Measurements from ENCODE around the gene EFCAB14.
"Not testable (repeated sequence)": the region's sequence is repeated elsewhere in the genome, so short reads cannot be mapped to it uniquely, and the experiment has no call there.

Gene EFCAB14

DNA sequence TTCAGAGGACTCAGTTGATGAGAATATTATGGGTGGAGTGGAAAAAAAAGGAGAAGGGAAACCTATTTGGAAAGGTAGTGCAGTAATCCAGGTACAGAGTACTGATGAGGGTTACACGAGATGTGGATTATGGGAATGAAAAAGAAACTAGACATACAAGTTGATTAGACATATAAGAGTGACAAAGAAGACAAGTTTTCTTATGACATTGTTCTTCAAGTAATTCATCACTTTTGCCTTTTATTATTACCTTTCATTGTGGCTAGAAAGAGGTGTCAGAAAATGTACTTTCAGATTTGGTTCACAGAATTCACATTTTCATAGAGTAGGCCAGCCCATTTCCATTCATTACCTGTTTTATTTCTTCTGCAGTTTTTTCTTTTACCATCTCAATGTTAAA lies 61.1 kb downstream of the EFCAB14 start:
- no peak for TF ChIP-seq LEF1 (IDR thresholded peaks at IDR 0.05; ENCODE audit: borderline replicate concordance)
- no peak for TF ChIP-seq TARDBP (IDR thresholded peaks at IDR 0.05)
- no peak for TF ChIP-seq FOXK2 (IDR thresholded peaks at IDR 0.05)
- no peak for TF ChIP-seq NFRKB (IDR thresholded peaks at IDR 0.05)
- no peak for TF ChIP-seq SUZ12 (IDR thresholded peaks at IDR 0.05)
- no peak for TF ChIP-seq ELF4 (IDR thresholded peaks at IDR 0.05)
- TF ChIP-seq ZNF384 (IDR thresholded peaks at IDR 0.05), result no peak
- no peak for TF ChIP-seq CTBP1 (IDR thresholded peaks at IDR 0.05; ENCODE audit: borderline replicate concordance)
- no peak for TF ChIP-seq BHLHE40 (IDR thresholded peaks at IDR 0.05; ENCODE audit: borderline replicate concordance)
- TF ChIP-seq FOXM1 (IDR thresholded peaks at IDR 0.05; ENCODE audit: borderline replicate concordance), result no peak
- no peak for TF ChIP-seq L3MBTL2 (conservative IDR thresholded peaks at IDR 0.05)
- no peak for TF ChIP-seq HDGF (IDR thresholded peaks at IDR 0.05; ENCODE audit: borderline replicate concordance)
- TF ChIP-seq SP1 (IDR thresholded peaks at IDR 0.05), result no peak
- TF ChIP-seq, protein P1, sequence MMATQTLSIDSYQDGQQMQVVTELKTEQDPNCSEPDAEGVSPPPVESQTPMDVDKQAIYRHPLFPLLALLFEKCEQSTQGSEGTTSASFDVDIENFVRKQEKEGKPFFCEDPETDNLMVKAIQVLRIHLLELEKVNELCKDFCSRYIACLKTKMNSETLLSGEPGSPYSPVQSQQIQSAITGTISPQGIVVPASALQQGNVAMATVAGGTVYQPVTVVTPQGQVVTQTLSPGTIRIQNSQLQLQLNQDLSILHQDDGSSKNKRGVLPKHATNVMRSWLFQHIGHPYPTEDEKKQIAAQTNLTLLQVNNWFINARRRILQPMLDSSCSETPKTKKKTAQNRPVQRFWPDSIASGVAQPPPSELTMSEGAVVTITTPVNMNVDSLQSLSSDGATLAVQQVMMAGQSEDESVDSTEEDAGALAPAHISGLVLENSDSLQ (IDR thresholded peaks at IDR 0.05), result no peak
- TF ChIP-seq FOXA1 (IDR thresholded peaks at IDR 0.05), result no peak
- TF ChIP-seq ARNT (IDR thresholded peaks at IDR 0.05), result no peak
- DNase-seq (ENCODE audit: extremely low spot score), result no peak
- ChIA-PET POLR2A (interaction anchor here (1.2 kb wide), 1 partner anchor 10 kb away, joined by 3 read pairs; the partner anchor contains the start of gene ATPAF1), CTCF (interaction anchor here (1.6 kb wide), 1 partner anchor 67 kb away, joined by 4 read pairs; no protein-coding TSS in a partner anchor)

DNA sequence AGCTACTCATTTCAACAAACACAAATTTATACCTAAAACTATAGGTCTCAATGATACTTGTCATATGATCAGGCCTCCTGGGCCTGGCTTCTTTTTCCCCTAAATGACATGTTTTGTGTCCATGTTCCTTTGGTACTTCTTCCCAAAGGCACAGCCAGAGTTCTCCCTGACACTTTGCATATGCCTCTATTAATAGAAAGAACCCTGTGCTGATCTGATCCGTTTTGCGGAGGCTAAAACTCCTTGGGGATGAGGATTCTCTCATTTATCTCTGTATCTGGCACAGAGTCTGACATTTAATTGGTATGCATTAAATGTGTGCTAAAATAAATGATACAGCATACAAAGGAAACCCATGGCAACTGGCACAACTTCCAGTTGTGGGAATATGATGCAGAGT lies 62.3 kb downstream of the EFCAB14 start:
- ChIA-PET POLR2A (interaction anchor here (0.6 kb wide), 1 partner anchor 63 kb away, joined by 3 read pairs; the partner anchor contains the start of gene EFCAB14), CTCF (no interaction called here)

DNA sequence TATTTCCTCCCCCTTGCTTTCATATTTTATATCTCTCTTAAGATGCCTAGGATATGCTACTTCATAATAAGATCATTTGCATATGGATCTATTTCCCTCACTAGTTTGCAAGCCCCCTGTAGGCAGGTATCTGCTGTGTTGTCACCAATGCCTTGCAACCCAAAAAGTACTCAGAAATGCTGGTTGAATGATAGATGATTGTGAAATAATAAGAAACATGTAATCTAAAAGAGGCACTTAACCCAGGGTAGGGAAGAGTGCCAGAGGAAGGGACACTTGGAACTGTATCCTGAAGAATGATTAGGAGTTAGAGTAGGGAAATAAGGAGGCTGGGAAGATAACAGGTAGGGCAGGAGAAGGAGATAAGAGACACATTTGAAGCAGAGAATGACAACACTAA lies 63.1 kb downstream of the EFCAB14 start:
- no peak for DNase-seq (ENCODE audit: extremely low spot score)
- ChIA-PET CTCF (no interaction called here), POLR2A (no interaction called here)
- no peak for TF ChIP-seq ARNT (IDR thresholded peaks at IDR 0.05)
- no peak for TF ChIP-seq BHLHE40 (IDR thresholded peaks at IDR 0.05; ENCODE audit: borderline replicate concordance)
- no peak for TF ChIP-seq FOXA1 (IDR thresholded peaks at IDR 0.05)
- no peak for TF ChIP-seq L3MBTL2 (conservative IDR thresholded peaks at IDR 0.05)
- TF ChIP-seq CTBP1 (IDR thresholded peaks at IDR 0.05; ENCODE audit: borderline replicate concordance), result no peak
- no peak for TF ChIP-seq NFRKB (IDR thresholded peaks at IDR 0.05)
- no peak for TF ChIP-seq ELF4 (IDR thresholded peaks at IDR 0.05)
- TF ChIP-seq, protein P1 (IDR thresholded peaks at IDR 0.05), result no peak
- TF ChIP-seq SUZ12 (IDR thresholded peaks at IDR 0.05), result no peak
- TF ChIP-seq FOXM1 (IDR thresholded peaks at IDR 0.05; ENCODE audit: borderline replicate concordance), result no peak
- TF ChIP-seq LEF1 (IDR thresholded peaks at IDR 0.05; ENCODE audit: borderline replicate concordance), result no peak
- TF ChIP-seq TARDBP (IDR thresholded peaks at IDR 0.05), result no peak
- TF ChIP-seq HDGF (IDR thresholded peaks at IDR 0.05; ENCODE audit: borderline replicate concordance), result no peak
- TF ChIP-seq FOXK2 (IDR thresholded peaks at IDR 0.05), result no peak
- TF ChIP-seq ZNF384 (IDR thresholded peaks at IDR 0.05), result no peak
- no peak for TF ChIP-seq SP1 (IDR thresholded peaks at IDR 0.05)

More for the DNA sequence above, 62.3 kb downstream of the EFCAB14 start:
- TF ChIP-seq ARNT (IDR thresholded peaks at IDR 0.05) (no peak), NFRKB (IDR thresholded peaks at IDR 0.05) (no peak), L3MBTL2 (conservative IDR thresholded peaks at IDR 0.05) (no peak), TARDBP (IDR thresholded peaks at IDR 0.05) (no peak), BHLHE40 (IDR thresholded peaks at IDR 0.05; ENCODE audit: borderline replicate concordance) (no peak), ELF4 (IDR thresholded peaks at IDR 0.05) (no peak), FOXK2 (IDR thresholded peaks at IDR 0.05) (no peak), LEF1 (IDR thresholded peaks at IDR 0.05; ENCODE audit: borderline replicate concordance) (no peak), HDGF (IDR thresholded peaks at IDR 0.05; ENCODE audit: borderline replicate concordance) (no peak), FOXM1 (IDR thresholded peaks at IDR 0.05; ENCODE audit: borderline replicate concordance) (no peak), ZNF384 (IDR thresholded peaks at IDR 0.05) (no peak), SP1 (IDR thresholded peaks at IDR 0.05) (no peak), FOXA1 (IDR thresholded peaks at IDR 0.05) (no peak), SUZ12 (IDR thresholded peaks at IDR 0.05) (no peak), CTBP1 (IDR thresholded peaks at IDR 0.05; ENCODE audit: borderline replicate concordance) (no peak)
- TF ChIP-seq, protein P1 (IDR thresholded peaks at IDR 0.05), result no peak
- DNase-seq (ENCODE audit: extremely low spot score), result no peak

DNA sequence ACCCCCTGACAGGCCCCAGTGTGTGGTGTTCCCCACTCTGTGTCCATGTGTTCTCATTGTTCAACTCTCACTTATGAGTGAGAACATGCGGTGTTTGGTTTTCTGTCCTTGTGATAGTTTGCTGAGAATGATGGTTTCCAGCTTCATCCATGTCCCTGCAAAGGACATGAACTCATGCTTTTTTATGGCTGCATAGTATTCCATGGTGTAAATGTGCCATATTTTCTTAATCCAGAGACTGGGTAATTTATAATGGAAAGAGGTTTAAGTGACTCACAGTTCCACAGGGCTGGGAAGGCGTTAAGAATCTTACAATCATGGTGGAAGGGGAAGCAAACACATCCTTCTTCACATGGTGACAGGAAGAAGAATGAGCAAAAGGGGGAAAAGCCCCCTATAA lies 64.2 kb downstream of the EFCAB14 start:
- DNase-seq (ENCODE audit: extremely low spot score), result not testable (repeated sequence)
- CTCF ChIA-PET, result interaction anchor here (0.6 kb wide), 1 partner anchor 109 kb away, joined by 4 read pairs; no protein-coding TSS in a partner anchor

DNA sequence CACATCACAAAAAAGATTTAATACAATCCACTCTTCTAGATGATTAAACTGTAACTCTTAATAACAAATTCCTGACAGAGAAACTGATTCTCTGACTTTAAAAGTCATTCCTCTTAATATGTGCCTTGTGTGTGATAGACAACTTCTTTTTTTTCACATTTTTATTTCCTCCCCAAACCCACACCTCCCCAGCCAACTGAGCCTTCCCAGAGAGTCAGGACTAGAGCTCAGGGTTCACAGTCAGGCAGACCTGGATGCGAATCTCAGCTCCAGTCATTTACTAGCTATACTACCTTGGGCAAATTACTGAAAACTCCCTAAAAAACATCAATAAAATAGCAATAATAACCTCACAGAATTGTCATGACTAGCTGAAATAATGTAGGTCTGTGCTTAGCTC lies 64.9 kb downstream of the EFCAB14 start:
- POLR2A ChIA-PET, result interaction anchor here (1.1 to 1.9 kb wide), 2 partner anchors 10 to 14 kb away, joined by 3 to 5 read pairs; partner anchors contain the start of gene ATPAF1
- no peak for TF ChIP-seq SUZ12 (IDR thresholded peaks at IDR 0.05)
- no peak for TF ChIP-seq ZNF384 (IDR thresholded peaks at IDR 0.05)
- TF ChIP-seq HDGF (IDR thresholded peaks at IDR 0.05; ENCODE audit: borderline replicate concordance), result no peak
- no peak for TF ChIP-seq ARNT (IDR thresholded peaks at IDR 0.05)
- TF ChIP-seq FOXM1 (IDR thresholded peaks at IDR 0.05; ENCODE audit: borderline replicate concordance), result no peak
- no peak for TF ChIP-seq SP1 (IDR thresholded peaks at IDR 0.05)
- no peak for TF ChIP-seq BHLHE40 (IDR thresholded peaks at IDR 0.05; ENCODE audit: borderline replicate concordance)
- TF ChIP-seq ELF4 (IDR thresholded peaks at IDR 0.05), result no peak
- TF ChIP-seq TARDBP (IDR thresholded peaks at IDR 0.05), result no peak
- TF ChIP-seq LEF1 (IDR thresholded peaks at IDR 0.05; ENCODE audit: borderline replicate concordance), result no peak
- no peak for TF ChIP-seq FOXA1 (IDR thresholded peaks at IDR 0.05)
- TF ChIP-seq NFRKB (IDR thresholded peaks at IDR 0.05), result no peak
- TF ChIP-seq FOXK2 (IDR thresholded peaks at IDR 0.05), result no peak
- no peak for TF ChIP-seq L3MBTL2 (conservative IDR thresholded peaks at IDR 0.05)
- TF ChIP-seq, protein P1 (IDR thresholded peaks at IDR 0.05), result no peak
- TF ChIP-seq CTBP1 (IDR thresholded peaks at IDR 0.05; ENCODE audit: borderline replicate concordance), result no peak
- no peak for DNase-seq (ENCODE audit: extremely low spot score)
- CTCF ChIA-PET, result interaction anchor here (0.6 kb wide), 1 partner anchor 109 kb away, joined by 4 read pairs; no protein-coding TSS in a partner anchor

More for the DNA sequence above, 64.2 kb downstream of the EFCAB14 start:
- POLR2A ChIA-PET, result not testable (repeated sequence)
